IMR-90 (cell line): ENCODE measurements around the gene CLDN15. TPM values are rescaled to one million over a fixed set of nuclear protein-coding genes. Genes with fewer than 3 reads are reported as not detected.
"Not testable (repeated sequence)": the region's sequence is repeated elsewhere in the genome, so short reads cannot be mapped to it uniquely, and the experiment has no call there.

Experiments used
- ATAC-seq: fragments of 200-7000 bp; cut with Tn5 transposase; 2 replicates; pipeline ENCODE4 v1.9.1; 2020; ENCODE audit warnings: low read depth, mild to moderate bottlenecking, moderate library complexity
- BruUV-seq: library from RNA; stranded (reverse); fragments of 400-500 nt; replicated peaks from 2 replicates; lab custom pipeline; 2021; lab: Mats Ljungman, UMichigan
- CTCF ChIA-PET: fragments of 300-600 bp; formaldehyde crosslinking; extraction: SDS; loops from one replicate; lab custom pipeline; 2021; ENCODE audit warnings: antibody characterized with exemption; lab: Yijun Ruan, JAX
- POLR2A ChIA-PET: fragments of 300-600 bp; sonication (Branson Sonifier 250); formaldehyde crosslinking; loops from one replicate; lab custom pipeline; 2022; ENCODE audit warnings: antibody characterized with exemption; ENCODE audit not compliant: unreplicated experiment; lab: Charles Lee
- DNase-seq: peaks from one replicate; pipeline ENCODE4 v3.0.0; 2013
- H2AFZ ChIP-seq: replicated peaks from 2 replicates; pipeline ENCODE3; 2013; ENCODE audit warnings: low read length, mild to moderate bottlenecking; ENCODE audit not compliant: poor library complexity
- H2AK5ac ChIP-seq: 2 replicates; pipeline ENCODE4 v1.6.1; 2013; ENCODE audit warnings: low read depth, low read length, inconsistent platforms
- H2AK9ac ChIP-seq: replicated peaks from 2 replicates; pipeline ENCODE3; 2013; ENCODE audit warnings: mild to moderate bottlenecking, low read depth, low read length, moderate library complexity; ENCODE audit not compliant: poor library complexity
- H2BK120ac ChIP-seq: 2 replicates; pipeline ENCODE4 v1.6.1; 2013; ENCODE audit warnings: low read depth, low read length, inconsistent platforms
- H2BK15ac ChIP-seq: 3 replicates; pipeline ENCODE4 v1.6.1; 2013; ENCODE audit warnings: low read depth, low read length, inconsistent platforms
- H2BK20ac ChIP-seq: 2 replicates; pipeline ENCODE4 v1.6.1; 2013; ENCODE audit warnings: low read depth, mild to moderate bottlenecking, inconsistent platforms, low read length, moderate library complexity
- H2BK5ac ChIP-seq: 2 replicates; pipeline ENCODE4 v1.6.1; 2013; ENCODE audit warnings: mild to moderate bottlenecking, low read depth, low read length, inconsistent platforms; ENCODE audit not compliant: poor library complexity, severe bottlenecking
- H3K14ac ChIP-seq: replicated peaks from 2 replicates; pipeline ENCODE4 v1.6.1; 2013; ENCODE audit warnings: low read depth, low read length, inconsistent platforms
- H3K18ac ChIP-seq: 2 replicates; pipeline ENCODE4 v1.6.1; 2013; ENCODE audit warnings: low read depth, low read length, control low read depth
- H3K23ac ChIP-seq: 2 replicates; pipeline ENCODE4 v1.6.1; 2013; ENCODE audit warnings: low read depth, low read length, inconsistent platforms
- H3K27ac ChIP-seq: 2 replicates; pipeline ENCODE4 v1.5.1; 2013; ENCODE audit warnings: mild to moderate bottlenecking, control low read depth, low read length; ENCODE audit not compliant: insufficient read depth
- H3K27me3 ChIP-seq: 2 replicates; pipeline ENCODE4 v1.6.1; 2013; ENCODE audit warnings: low read length; ENCODE audit not compliant: control insufficient read depth, insufficient read depth
- H3K36me3 ChIP-seq: 2 replicates; pipeline ENCODE4 v1.6.1; 2013; ENCODE audit warnings: low read length, mixed read lengths; ENCODE audit not compliant: control insufficient read depth, insufficient read depth
- H3K4ac ChIP-seq: 2 replicates; pipeline ENCODE4 v1.6.1; 2013; ENCODE audit warnings: low read depth, low read length, inconsistent platforms
- H3K4me1 ChIP-seq: 2 replicates; pipeline ENCODE4 v1.6.1; 2013; ENCODE audit warnings: low read length, mixed read lengths; ENCODE audit not compliant: control insufficient read depth, insufficient read depth
- H3K4me2 ChIP-seq: 2 replicates; pipeline ENCODE4 v1.6.1; 2013; ENCODE audit warnings: low read depth, mild to moderate bottlenecking, control low read depth, low read length, moderate library complexity
- H3K4me3 ChIP-seq: 2 replicates; pipeline ENCODE4 v1.5.1; 2013; ENCODE audit warnings: low read depth, mild to moderate bottlenecking, control low read depth, low read length, moderate library complexity; ENCODE audit not compliant: insufficient read depth
- H3K56ac ChIP-seq: 2 replicates; pipeline ENCODE4 v1.6.1; 2013; ENCODE audit warnings: low read length, inconsistent platforms; ENCODE audit not compliant: insufficient read depth; ENCODE audit errors: extremely low read depth
- H3K79me1 ChIP-seq, 2 experiments: 2 replicates each; pipeline ENCODE4 v1.6.1; 2013; ENCODE audit warnings: low read length in 2 of 2, inconsistent platforms in 1 of 2, low read depth in 1 of 2
- H3K9ac ChIP-seq: 2 replicates; pipeline ENCODE4 v1.6.1; 2013; ENCODE audit warnings: low read depth, low read length, control low read depth
- H3K9me1 ChIP-seq: 2 replicates; pipeline ENCODE4 v1.6.1; 2013; ENCODE audit warnings: low read length, inconsistent platforms; ENCODE audit not compliant: insufficient read depth
- H3K9me3 ChIP-seq: 2 replicates; pipeline ENCODE4 v1.6.1; 2013; ENCODE audit warnings: low read length; ENCODE audit not compliant: control insufficient read depth, insufficient read depth
- H4K20me1 ChIP-seq: 2 replicates; pipeline ENCODE4 v1.6.1; 2013; ENCODE audit warnings: low read length, inconsistent platforms; ENCODE audit not compliant: insufficient read depth
- H4K5ac ChIP-seq: 2 replicates; pipeline ENCODE4 v1.6.1; 2013; ENCODE audit warnings: mild to moderate bottlenecking, low read depth, low read length, control low read depth
- H4K8ac ChIP-seq, 2 experiments: 2 replicates each; pipeline ENCODE4 v1.6.1; 2013; ENCODE audit warnings: low read depth in 2 of 2, low read length in 2 of 2, control low read depth in 1 of 2, inconsistent platforms in 1 of 2
- H4K91ac ChIP-seq: 2 replicates; pipeline ENCODE4 v1.6.1; 2013; ENCODE audit warnings: low read depth, low read length, inconsistent platforms; ENCODE audit not compliant: insufficient read depth
- MXI1 ChIP-seq: IDR thresholded peaks from 2 replicates; pipeline ENCODE4 v1.6.1; 2012; ENCODE audit warnings: low read depth, mild to moderate bottlenecking, low read length, moderate library complexity, borderline replicate concordance
- NFE2L2 ChIP-seq: fragments of 150-350 bp; IDR thresholded peaks from 2 replicates; pipeline ENCODE4 v1.6.1; 2016; ENCODE audit warnings: low read depth, mild to moderate bottlenecking, low read length
- POLR2A ChIP-seq: IDR thresholded peaks from 2 replicates; pipeline ENCODE4 v1.6.1; 2012; ENCODE audit warnings: mild to moderate bottlenecking, low read depth, low read length
- RCOR1 ChIP-seq: IDR thresholded peaks from 2 replicates; pipeline ENCODE4 v1.6.1; 2012; ENCODE audit warnings: mild to moderate bottlenecking, low read length, improper control_type of control experiment; ENCODE audit not compliant: insufficient replicate concordance
- RFX5 ChIP-seq: IDR thresholded peaks from 2 replicates; pipeline ENCODE4 v1.8.0; 2012; ENCODE audit warnings: low read depth, mild to moderate bottlenecking, low read length, moderate library complexity
- WGBS, 2 experiments: methylation state at CpG; one replicate each; pipeline versions ENCODE4 v1.1.5 to v1.1.7; 2013; ENCODE audit warnings: missing lambda C conversion rate in 2 of 2; ENCODE audit not compliant: insufficient read length in 1 of 2; ENCODE audit errors: extremely low coverage in 2 of 2; 5-methylcytosine and 5-hydroxymethylcytosine counted together
- dilution Hi-C: fragments of 300-500 bp; cut with HindIII; formaldehyde crosslinking; loops from one replicate; pipeline ENCODE4 v1.14.3; 2018; ENCODE audit warnings: low sequenced_read_pairs; ENCODE audit not compliant: unreplicated experiment
- in situ Hi-C: fragments of 300-500 bp; cut with MboI; formaldehyde crosslinking; loops from 3 replicates; pipeline ENCODE4 v1.14.3; 2019; ENCODE audit warnings: low sequenced_read_pairs, inconsistent platforms, mixed read lengths
- intact Hi-C: fragments of 100-400 bp; cut with micrococcal nuclease; formaldehyde crosslinking; loops from 2 replicates; pipeline ENCODE4 v1.10.0; 2022
- polyA plus RNA-seq, 3 experiments: library from polyadenylated mRNA; depleted of rRNA; stranded (reverse); fragments of >200 nt; gene quantifications; 2 replicates each; pipeline ENCODE4 v1.2.3, GENCODE V29; 2012; ENCODE audit warnings: low replicate concordance in 1 of 3
- total RNA-seq: library from RNA; depleted of rRNA; stranded (reverse); fragments of >200 nt; gene quantifications from 2 replicates; pipeline ENCODE4 v1.2.3, GENCODE V29; 2012
- TF ChIP-seq, protein P1 (sequence below): fragments of 150-350 bp; IDR thresholded peaks from 2 replicates; pipeline ENCODE4 v1.6.1; 2017; ENCODE audit warnings: mild to moderate bottlenecking, antibody characterized with exemption, low read length, low read depth

The CLDN15 gene
- total and polyA plus RNA-seq, 2 of the 4 experiments (the other 2 are of a cell fraction) = 0.72 to 5.4 TPM

GRCh38 chr7:101285171-101285570 lies 47.6 kb upstream of the CLDN15 start:
- H3K4me2 ChIP-seq = no peak overlapping the region
- H3K36me3 ChIP-seq = no peaks in the 10 kb centered on the region
- no peak overlapping the region for H2BK120ac ChIP-seq
- ATAC-seq = no peak
- H2BK5ac ChIP-seq = no peak overlapping the region
- H3K4me3 ChIP-seq = no peak overlapping the region
- POLR2A ChIA-PET = no interaction called here
- H3K23ac ChIP-seq = no peak overlapping the region
- H4K8ac ChIP-seq = no peak overlapping the region
- no peak overlapping the region for H4K5ac ChIP-seq
- H3K79me1 ChIP-seq = no peaks in the 10 kb centered on the region
- no TSS peak for BruUV-seq
- H3K27ac ChIP-seq = no peak overlapping the region
- no CpG with 5 or more reads among the region's 9 CpGs for WGBS, 2 experiments
- no peak overlapping the region for H2AK9ac ChIP-seq
- H3K14ac ChIP-seq = no peak overlapping the region
- no peak overlapping the region for H3K56ac ChIP-seq
- no peaks in the 10 kb centered on the region for H3K4me1 ChIP-seq
- H3K4ac ChIP-seq = no peak overlapping the region
- no peak overlapping the region for H3K18ac ChIP-seq
- no peaks in the 10 kb centered on the region for H3K9me1 ChIP-seq
- CTCF ChIA-PET = interaction anchor here (1.0 kb wide), 1 partner anchor 141 kb away, joined by 5 read pairs; no protein-coding TSS in a partner anchor
- no peak overlapping the region for H2BK15ac ChIP-seq
- no peak overlapping the region for H2AK5ac ChIP-seq
- TF ChIP-seq RFX5 (no peak), MXI1 (no peak), RCOR1 (no peak), NFE2L2 (no peak), POLR2A (no peak)
- TF ChIP-seq, protein P1, sequence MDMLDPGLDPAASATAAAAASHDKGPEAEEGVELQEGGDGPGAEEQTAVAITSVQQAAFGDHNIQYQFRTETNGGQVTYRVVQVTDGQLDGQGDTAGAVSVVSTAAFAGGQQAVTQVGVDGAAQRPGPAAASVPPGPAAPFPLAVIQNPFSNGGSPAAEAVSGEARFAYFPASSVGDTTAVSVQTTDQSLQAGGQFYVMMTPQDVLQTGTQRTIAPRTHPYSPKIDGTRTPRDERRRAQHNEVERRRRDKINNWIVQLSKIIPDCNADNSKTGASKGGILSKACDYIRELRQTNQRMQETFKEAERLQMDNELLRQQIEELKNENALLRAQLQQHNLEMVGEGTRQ = no peak
- no peak overlapping the region for H2AFZ ChIP-seq
- no peak overlapping the region for H3K9ac ChIP-seq
- no peak overlapping the region for H4K91ac ChIP-seq
- no peak for DNase-seq
- intact Hi-C loops (no loop called here), in situ Hi-C loops (loop anchor here (10.0 to 25.0 kb wide), 2 partner anchors 390 to 1298 kb away; partner anchors contain the start of genes ACHE and AZGP1), dilution Hi-C loops (no loop called here)
- H3K27me3 ChIP-seq = peaks cover 30% of the 10 kb centered on the region
- H3K9me3 ChIP-seq = peaks cover 3% of the 10 kb centered on the region
- no peaks in the 10 kb centered on the region for H4K20me1 ChIP-seq
- no peak overlapping the region for H2BK20ac ChIP-seq

DNA sequence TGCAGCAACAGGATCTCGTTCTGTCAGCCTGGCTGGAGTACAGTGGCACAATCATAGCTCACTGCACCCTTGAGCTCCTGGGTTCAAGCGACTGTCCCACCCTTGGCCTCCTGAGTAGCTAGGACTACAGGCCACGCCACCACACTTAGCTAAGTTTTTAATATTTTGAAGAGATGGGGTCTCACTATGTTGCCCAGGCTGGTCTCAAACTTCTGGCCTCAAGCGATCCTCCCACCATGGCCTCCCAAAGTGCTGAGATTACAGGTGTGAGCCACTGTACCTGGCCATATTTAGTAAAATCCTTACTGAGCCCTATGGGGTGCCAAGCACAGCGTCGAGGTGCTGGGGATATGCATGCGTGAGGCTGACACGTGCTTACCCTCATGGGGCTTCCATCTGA lies 43.3 kb upstream of the CLDN15 start:
- 74% methylated on average over 4 of the region's 8 CpGs; no CpG with 5 or more reads in 1 of the 2 experiments for WGBS, 2 experiments
- H3K14ac ChIP-seq, H3K36me3 ChIP-seq, H2AK9ac ChIP-seq, H2BK20ac ChIP-seq, POLR2A ChIA-PET, H4K20me1 ChIP-seq, H4K8ac ChIP-seq, H3K18ac ChIP-seq, dilution Hi-C loops, H2AK5ac ChIP-seq, H3K79me1 ChIP-seq, ATAC-seq, H3K4me3 ChIP-seq, H2AFZ ChIP-seq, H3K23ac ChIP-seq, intact Hi-C loops, H3K56ac ChIP-seq, H4K5ac ChIP-seq, H4K91ac ChIP-seq, H2BK5ac ChIP-seq, H3K4me2 ChIP-seq, H3K4ac ChIP-seq, BruUV-seq, H3K9me1 ChIP-seq, H3K9me3 ChIP-seq, H3K9ac ChIP-seq, DNase-seq, H3K4me1 ChIP-seq, CTCF ChIA-PET, H3K27ac ChIP-seq, H2BK15ac ChIP-seq, H2BK120ac ChIP-seq: not testable (repeated sequence)
- in situ Hi-C loops = loop anchor here (5.0 to 25.0 kb wide), 3 partner anchors 134 to 1294 kb away; partner anchors contain the start of genes ACHE and AZGP1
- peaks cover 25% of the 10 kb centered on the region for H3K27me3 ChIP-seq
